Measurements from ENCODE around the gene TAS2R1.

- TF ChIP-seq CTCF (optimal IDR thresholded peaks at IDR 0.05 in 1 of 3, IDR thresholded peaks at IDR 0.05 in 1 of 3, conservative IDR thresholded peaks at IDR 0.05 in 1 of 3; ENCODE audit: extremely low read depth in 1 of 3, insufficient read depth in 2 of 3, low read length in 3 of 3) (no peak), EZH2 (IDR thresholded peaks at IDR 0.05; ENCODE audit: low read length) (no peak)
Observed at GRCh38 chr5:9599391-9599790, 30.8 kb downstream of the TAS2R1 start.
